Neural crest cell (in vitro differentiated cells): ENCODE results near the gene CEP162. TPM values are rescaled to one million over a fixed set of nuclear protein-coding genes. Genes with fewer than 3 reads are reported as not detected.
"Not testable (repeated sequence)": the region's sequence is repeated elsewhere in the genome, so short reads cannot be mapped to it uniquely, and the experiment has no call there.

Source experiments
- DNase-seq: peaks from one replicate; pipeline ENCODE4 v3.0.0; 2021; ENCODE audit warnings: low read depth, mixed read lengths, low spot score
- H3K27ac Mint-ChIP-seq: one replicate; pipeline ENCODE4 v1.8.0; 2021; ENCODE audit warnings: mild to moderate bottlenecking, mixed read lengths; ENCODE audit not compliant: unreplicated experiment
- H3K27me3 Mint-ChIP-seq: 2 replicates; pipeline ENCODE4 v1.8.0; 2021; ENCODE audit warnings: low read depth, mild to moderate bottlenecking, mixed read lengths
- H3K36me3 Mint-ChIP-seq: 2 replicates; pipeline ENCODE4 v1.8.0; 2021; ENCODE audit warnings: low read depth, mild to moderate bottlenecking, mixed read lengths
- H3K4me1 Mint-ChIP-seq: 2 replicates; pipeline ENCODE4 v1.8.0; 2021; ENCODE audit warnings: mixed read lengths
- H3K4me3 Mint-ChIP-seq: one replicate; pipeline ENCODE4 v1.8.0; 2021; ENCODE audit warnings: mild to moderate bottlenecking, mixed read lengths
- H3K9me3 Mint-ChIP-seq: 2 replicates; pipeline ENCODE4 v1.8.0; 2021; ENCODE audit warnings: mixed read lengths
- total RNA-seq: library from RNA; stranded (reverse); gene quantifications from 2 replicates; pipeline ENCODE4 v1.2.1, GENCODE V29; 2021
- TF ChIP-seq, protein P1 (sequence below): fragments of 200-600 bp; sonication (generic); conservative IDR thresholded peaks from 2 replicates; pipeline ENCODE4 v1.5.0; 2021; ENCODE audit warnings: antibody characterized with exemption, mild to moderate bottlenecking

CEP162 gene
- total RNA-seq, 1 donor from 2014 or later, result 19.4 TPM

DNA sequence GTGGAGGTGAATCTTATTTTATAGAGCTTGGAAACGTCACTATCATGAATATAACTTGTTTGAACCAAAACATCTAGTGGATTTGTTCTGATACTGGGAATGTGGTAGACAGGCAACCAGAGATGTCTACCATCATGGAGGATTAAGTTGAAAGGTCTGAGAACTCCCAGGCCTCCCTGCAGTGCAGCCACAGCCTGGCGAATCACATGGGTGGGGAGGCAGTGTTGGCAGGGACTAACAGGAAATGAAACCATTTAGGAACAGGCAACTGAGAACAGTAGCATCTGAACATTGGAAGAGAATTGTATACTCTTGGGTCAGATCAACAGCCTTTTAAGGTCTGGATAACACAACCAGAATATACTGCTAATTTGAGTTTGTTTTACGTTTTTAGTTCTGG lies 22.3 kb upstream of the CEP162 start:
- DNase-seq, result no peak
- Mint-ChIP-seq H3K36me3 (no peaks in the 10 kb centered on the region), H3K27ac (no peak overlapping the region), H3K9me3 (no peaks in the 10 kb centered on the region), H3K4me3 (no peak overlapping the region), H3K4me1 (no peaks in the 10 kb centered on the region), H3K27me3 (peaks cover 15% of the 10 kb centered on the region)
- TF ChIP-seq, protein P1, sequence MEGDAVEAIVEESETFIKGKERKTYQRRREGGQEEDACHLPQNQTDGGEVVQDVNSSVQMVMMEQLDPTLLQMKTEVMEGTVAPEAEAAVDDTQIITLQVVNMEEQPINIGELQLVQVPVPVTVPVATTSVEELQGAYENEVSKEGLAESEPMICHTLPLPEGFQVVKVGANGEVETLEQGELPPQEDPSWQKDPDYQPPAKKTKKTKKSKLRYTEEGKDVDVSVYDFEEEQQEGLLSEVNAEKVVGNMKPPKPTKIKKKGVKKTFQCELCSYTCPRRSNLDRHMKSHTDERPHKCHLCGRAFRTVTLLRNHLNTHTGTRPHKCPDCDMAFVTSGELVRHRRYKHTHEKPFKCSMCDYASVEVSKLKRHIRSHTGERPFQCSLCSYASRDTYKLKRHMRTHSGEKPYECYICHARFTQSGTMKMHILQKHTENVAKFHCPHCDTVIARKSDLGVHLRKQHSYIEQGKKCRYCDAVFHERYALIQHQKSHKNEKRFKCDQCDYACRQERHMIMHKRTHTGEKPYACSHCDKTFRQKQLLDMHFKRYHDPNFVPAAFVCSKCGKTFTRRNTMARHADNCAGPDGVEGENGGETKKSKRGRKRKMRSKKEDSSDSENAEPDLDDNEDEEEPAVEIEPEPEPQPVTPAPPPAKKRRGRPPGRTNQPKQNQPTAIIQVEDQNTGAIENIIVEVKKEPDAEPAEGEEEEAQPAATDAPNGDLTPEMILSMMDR, result no peak

DNA sequence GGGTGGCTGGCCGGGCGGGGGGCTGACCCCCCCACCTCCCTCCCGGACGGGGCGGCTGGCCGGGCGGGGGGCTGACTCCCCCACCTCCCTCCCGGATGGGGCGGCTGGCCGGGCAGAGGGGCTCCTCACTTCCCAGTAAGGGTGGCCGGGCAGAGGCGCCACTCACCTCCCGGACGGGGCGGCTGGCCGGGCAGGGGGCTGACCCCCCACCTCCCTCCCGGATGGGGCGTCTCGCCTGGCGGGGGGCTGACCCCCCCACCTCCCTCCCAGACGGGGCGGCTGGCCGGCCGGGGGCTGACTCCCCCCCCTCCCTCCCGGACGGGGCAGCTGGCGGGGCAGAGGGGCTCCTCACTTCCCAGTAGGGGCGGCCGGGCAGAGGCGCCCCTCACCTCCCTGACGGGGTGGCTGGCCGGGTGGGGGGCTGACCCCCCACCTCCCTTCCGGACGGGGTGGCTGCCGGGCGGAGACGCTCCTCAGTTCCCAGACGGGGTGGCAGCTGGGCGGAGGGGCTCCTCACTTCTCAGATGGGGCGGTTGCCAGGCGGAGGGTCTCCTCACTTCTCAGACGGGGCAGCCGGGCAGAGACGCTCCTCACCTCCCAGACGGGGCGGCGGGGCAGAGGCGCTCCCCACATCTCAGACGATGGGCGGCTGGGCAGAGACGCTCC lies 17.1 kb upstream of the CEP162 start:
- H3K36me3 Mint-ChIP-seq, H3K27ac Mint-ChIP-seq, H3K4me3 Mint-ChIP-seq, H3K4me1 Mint-ChIP-seq, H3K9me3 Mint-ChIP-seq, DNase-seq: not testable (repeated sequence)
- H3K27me3 Mint-ChIP-seq, result peaks cover 18% of the 10 kb centered on the region

DNA sequence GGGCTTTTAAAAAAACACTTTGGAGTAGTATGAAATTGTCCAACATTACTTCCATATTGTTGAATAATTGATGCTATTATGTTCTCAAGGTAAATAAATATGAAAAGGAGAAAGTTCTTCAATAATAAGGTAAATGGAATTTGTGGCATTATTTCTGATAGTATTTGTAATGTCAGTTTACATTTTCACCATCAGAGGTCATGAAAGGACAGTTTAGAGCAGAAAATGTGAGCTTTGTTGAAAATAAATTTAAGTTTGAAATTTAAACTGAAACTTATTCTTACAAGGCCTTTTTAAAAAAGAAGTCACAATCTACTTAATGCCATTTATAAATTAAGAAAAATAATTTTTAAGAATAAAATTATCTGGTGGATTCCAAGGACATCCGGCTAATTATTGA lies 15.8 kb upstream of the CEP162 start:
- no peak overlapping the region for H3K4me3 Mint-ChIP-seq
- no peaks in the 10 kb centered on the region for H3K4me1 Mint-ChIP-seq
- no peak for DNase-seq
- H3K27me3 Mint-ChIP-seq, result peaks cover 20% of the 10 kb centered on the region
- no peaks in the 10 kb centered on the region for H3K36me3 Mint-ChIP-seq
- TF ChIP-seq, protein P1, result no peak
- H3K9me3 Mint-ChIP-seq, result no peaks in the 10 kb centered on the region
- H3K27ac Mint-ChIP-seq, result no peak overlapping the region

DNA sequence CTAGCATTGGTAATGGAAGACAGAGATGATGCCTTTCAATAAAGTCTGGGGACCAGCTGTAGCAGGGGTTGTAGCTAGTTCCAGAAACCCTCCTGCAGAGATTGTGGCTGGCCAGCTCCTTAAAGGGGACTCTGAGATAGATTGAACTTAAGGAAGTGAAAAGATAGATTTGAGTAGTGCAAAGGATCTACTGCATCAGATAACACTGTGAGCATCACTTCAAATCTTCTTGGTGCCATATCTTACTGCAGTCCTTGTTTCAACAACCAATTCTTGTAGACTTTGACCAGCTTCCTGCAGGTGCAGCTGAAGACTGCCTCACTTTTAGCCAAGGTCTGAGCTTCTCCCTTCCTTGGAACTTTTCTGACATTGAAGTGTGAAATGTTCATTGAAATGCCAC lies 14.8 kb upstream of the CEP162 start:
- H3K27ac Mint-ChIP-seq, result no peak overlapping the region
- peaks cover 7% of the 10 kb centered on the region for H3K9me3 Mint-ChIP-seq
- no peaks in the 10 kb centered on the region for H3K36me3 Mint-ChIP-seq
- no peak overlapping the region for H3K4me3 Mint-ChIP-seq
- no peak for DNase-seq
- H3K27me3 Mint-ChIP-seq, result peaks cover 26% of the 10 kb centered on the region
- TF ChIP-seq, protein P1, result no peak
- no peaks in the 10 kb centered on the region for H3K4me1 Mint-ChIP-seq

DNA sequence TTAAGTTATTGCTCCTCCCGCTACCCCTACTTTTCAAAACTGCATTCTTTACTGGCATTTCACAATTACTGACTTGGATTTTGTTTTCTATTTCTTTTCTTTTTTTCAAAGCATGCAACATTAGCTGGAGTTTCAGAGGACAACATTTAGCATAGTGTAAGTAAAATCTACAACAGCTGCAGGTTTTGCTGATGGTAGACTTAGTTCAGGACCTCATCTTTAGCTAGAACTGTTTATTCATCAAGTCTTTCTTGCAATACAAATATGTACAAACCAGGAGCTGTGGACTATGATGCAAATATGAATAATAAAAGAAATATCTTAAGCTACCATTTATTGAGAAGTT lies 728 bp upstream of the CEP162 start:
- Mint-ChIP-seq H3K4me3 (peak overlapping the region; percentile 98), H3K4me1 (peaks cover 26% of the 10 kb centered on the region), H3K27me3 (peaks cover 43% of the 10 kb centered on the region), H3K27ac (no peak overlapping the region), H3K36me3 (no peaks in the 10 kb centered on the region), H3K9me3 (no peaks in the 10 kb centered on the region)
- TF ChIP-seq, protein P1, result peak; percentile 38
- DNase-seq, result no peak

DNA sequence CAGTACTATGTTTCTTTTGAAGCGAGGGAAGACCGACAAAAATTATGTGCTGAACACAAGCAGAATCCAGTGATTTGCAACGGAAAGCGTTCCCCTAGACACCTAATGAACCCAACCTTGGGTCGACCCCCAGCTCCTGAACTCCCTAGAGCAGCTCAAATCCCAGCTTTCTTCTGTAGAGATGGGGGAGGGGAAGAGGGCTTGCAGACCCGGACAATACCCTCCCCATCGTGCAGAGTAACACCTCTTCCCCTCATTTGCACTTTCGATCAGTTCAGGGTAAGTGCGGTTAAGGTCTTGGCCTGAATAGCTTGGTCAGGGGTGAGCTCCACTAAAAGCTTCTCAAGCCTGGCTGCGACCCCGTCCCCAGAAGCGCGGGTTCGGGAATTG lies 404 bp downstream of the CEP162 start:
- Mint-ChIP-seq H3K36me3 (no peaks in the 10 kb centered on the region), H3K4me3 (peak overlapping the region; percentile 98), H3K4me1 (peaks cover 26% of the 10 kb centered on the region), H3K27me3 (peaks cover 35% of the 10 kb centered on the region), H3K9me3 (no peaks in the 10 kb centered on the region), H3K27ac (peak overlapping the region; percentile 96)
- no peak for DNase-seq
- TF ChIP-seq, protein P1, result no peak
